ENCODE measurements around the gene RAB3GAP2. TPM values are rescaled to one million over a fixed set of nuclear protein-coding genes. Genes with fewer than 3 reads are reported as not detected.

RAB3GAP2 gene
- total and polyA plus RNA-seq, 12 donors, result 8.0 to 45.0 (median 30.0) TPM

DNA sequence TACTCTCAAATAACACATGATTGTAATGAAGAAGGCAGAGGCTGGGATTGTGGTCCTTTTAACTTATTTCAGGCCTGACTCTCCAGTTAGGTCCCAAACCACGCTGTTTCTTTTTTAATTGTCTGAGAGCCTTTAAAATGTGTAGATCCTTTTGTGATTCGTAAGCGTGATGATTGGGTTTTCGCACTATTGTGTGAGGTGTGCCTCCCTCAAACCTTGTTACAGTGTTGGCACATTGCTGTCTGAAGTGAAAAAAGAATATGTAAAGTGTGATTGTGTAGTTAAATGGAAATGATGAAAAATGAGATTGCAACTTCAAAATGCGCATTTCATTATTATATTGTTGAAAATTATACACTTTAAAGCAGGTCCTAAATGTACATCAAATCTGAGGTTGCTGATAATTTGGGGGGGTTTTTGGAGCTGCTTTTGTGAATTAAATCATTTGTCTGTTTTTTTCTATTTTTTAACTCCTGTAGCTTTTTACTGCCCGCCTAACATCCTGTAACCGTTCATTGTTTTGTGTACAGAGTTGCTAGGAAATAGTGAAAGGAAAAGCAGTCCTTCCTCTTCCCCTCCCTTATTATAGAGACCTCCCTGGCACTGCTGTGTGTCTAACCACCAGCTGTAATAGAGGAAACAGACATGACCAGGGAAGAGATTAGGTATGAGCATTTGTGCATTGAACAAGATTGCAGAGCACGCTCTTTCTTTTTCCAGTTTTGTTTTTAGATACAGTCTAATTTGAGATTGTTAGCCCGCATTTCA is 135.1 kb downstream of the RAB3GAP2 start:
- Histone ChIP-seq H3K27ac (no peak overlapping the region), H3K36me3 (replicated peaks in 1 of 2) (peaks cover 0 to 55% of the 10 kb centered on the region in 2 donors), H3K4me1 (replicated peaks in 1 of 2) (peaks cover 0 to 5% of the 10 kb centered on the region in 2 donors), H3K9me3 (replicated peaks in 1 of 3) (no peaks in the 10 kb centered on the region), H3K4me3 (no peak overlapping the region), H3K27me3 (no peaks in the 10 kb centered on the region)
- TF ChIP-seq POLR2A (IDR thresholded peaks at IDR 0.05) (no peak), CTCF (IDR thresholded peaks at IDR 0.05) (no peak)
- no peak for DNase-seq
- WGBS, 4 donors, result 76 to 82% (median 76%) methylated on average over 9 of the region's 9 CpGs
- intact Hi-C loops (cut with DNase I), result no loop called here

DNA sequence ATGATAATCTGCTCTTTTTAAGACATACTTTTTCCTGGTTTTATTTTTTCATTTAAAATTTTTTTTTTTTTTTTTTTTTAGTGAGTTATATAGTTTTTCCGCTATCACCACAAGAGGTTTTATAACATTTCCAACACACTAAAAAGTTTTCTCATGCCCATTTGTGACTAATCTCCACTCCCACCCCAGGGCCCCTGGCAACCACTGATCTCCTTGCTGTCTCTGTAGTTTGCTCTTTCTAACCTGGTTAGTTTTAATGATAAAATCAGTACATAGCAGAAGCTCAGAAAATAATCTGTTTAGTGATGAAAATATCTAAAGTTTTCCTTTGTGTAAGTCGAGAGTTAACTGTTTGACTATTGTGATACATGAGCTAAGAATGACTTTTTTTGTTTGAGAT is 136.5 kb downstream of the RAB3GAP2 start:
- 94 to 98% (median 97%) methylated on average over 2 of the region's 2 CpGs for WGBS, 4 donors
- DNase-seq, result no peak
- Histone ChIP-seq H3K4me3 (no peak overlapping the region), H3K27ac (no peak overlapping the region), H3K9me3 (replicated peaks in 1 of 3) (no peaks in the 10 kb centered on the region), H3K27me3 (no peaks in the 10 kb centered on the region), H3K36me3 (replicated peaks in 1 of 2) (peaks cover 0 to 44% of the 10 kb centered on the region in 2 donors), H3K4me1 (replicated peaks in 1 of 2) (peaks cover 0 to 5% of the 10 kb centered on the region in 2 donors)
- TF ChIP-seq CTCF (IDR thresholded peaks at IDR 0.05) (no peak), POLR2A (IDR thresholded peaks at IDR 0.05) (no peak)
- intact Hi-C loops (cut with DNase I), result no loop called here

GRCh38 chr1:220129479-220130210 is 142.6 kb downstream of the RAB3GAP2 start:
- intact Hi-C loops (cut with DNase I), result no loop called here
- TF ChIP-seq POLR2A (IDR thresholded peaks at IDR 0.05), result no peak
- TF ChIP-seq CTCF (IDR thresholded peaks at IDR 0.05), result no peak
- Histone ChIP-seq H3K4me3 (no peak overlapping the region), H3K27me3 (no peaks in the 10 kb centered on the region), H3K4me1 (replicated peaks in 1 of 2) (no peaks in the 10 kb centered on the region), H3K9me3 (replicated peaks in 1 of 3) (no peaks in the 10 kb centered on the region), H3K27ac (no peak overlapping the region), H3K36me3 (replicated peaks in 1 of 2) (peaks cover 0 to 26% of the 10 kb centered on the region in 2 donors)
- DNase-seq, result no peak

GRCh38 chr1:220127076-220127475 is 145.2 kb downstream of the RAB3GAP2 start:
- no peak overlapping the region for H3K4me3 ChIP-seq
- no peaks in the 10 kb centered on the region for H3K9me3 ChIP-seq (replicated peaks in 1 of 3)
- H3K36me3 ChIP-seq (replicated peaks in 1 of 2), result peaks cover 0 to 25% of the 10 kb centered on the region in 2 donors
- no peak for TF ChIP-seq CTCF (IDR thresholded peaks at IDR 0.05)
- TF ChIP-seq POLR2A (IDR thresholded peaks at IDR 0.05), result no peak
- H3K27ac ChIP-seq, result no peak overlapping the region
- intact Hi-C loops (cut with DNase I), result no loop called here
- DNase-seq, result no peak
- no peaks in the 10 kb centered on the region for H3K4me1 ChIP-seq (replicated peaks in 1 of 2)
- 88 to 95% (median 91%) methylated on average over 3 of the region's 3 CpGs for WGBS, 4 donors
- H3K27me3 ChIP-seq, result no peaks in the 10 kb centered on the region
